Measurements from ENCODE around the gene NR2E1. TPM values are rescaled to one million over a fixed set of nuclear protein-coding genes. Genes with fewer than 3 reads are reported as not detected.

NR2E1 gene
- total and polyA plus RNA-seq, 7 donors, result not detected

GRCh38 chr6:108180776-108181175 lies 15.0 kb downstream of the NR2E1 start:
- no peak for DNase-seq
- Histone ChIP-seq H3K4me3 (no peak overlapping the region), H3K4me1 (peaks cover 0 to 8% (median 8%) of the 10 kb centered on the region in 4 donors), H3K27me3 (peaks cover 13 to 57% (median 26%) of the 10 kb centered on the region in 3 donors), H3K36me3 (no peaks in the 10 kb centered on the region), H3K27ac (no peak overlapping the region), H3K9me3 (no peaks in the 10 kb centered on the region)
- TF ChIP-seq POLR2A (IDR thresholded peaks at IDR 0.05), result no peak
- no peak for TF ChIP-seq CTCF (IDR thresholded peaks at IDR 0.05)
- TF ChIP-seq EP300 (IDR thresholded peaks at IDR 0.05), result no peak
- no peak for TF ChIP-seq POLR2AphosphoS5 (IDR thresholded peaks at IDR 0.05)
- 60 to 68% methylated on average over 6 of the region's 6 CpGs for WGBS, 2 donors
- intact Hi-C loops (cut with DNase I), result no loop called here

- DNase-seq, result no peak
- Histone ChIP-seq H3K36me3 (no peaks in the 10 kb centered on the region), H3K9me3 (no peaks in the 10 kb centered on the region), H3K27ac (no peak overlapping the region), H3K4me1 (no peaks in the 10 kb centered on the region), H3K4me3 (no peak overlapping the region), H3K27me3 (peaks cover 0 to 6% (median 0%) of the 10 kb centered on the region in 3 donors)
- intact Hi-C loops (cut with DNase I), result no loop called here
- no peak for TF ChIP-seq POLR2A (IDR thresholded peaks at IDR 0.05)
- no peak for TF ChIP-seq EP300 (IDR thresholded peaks at IDR 0.05)
- TF ChIP-seq CTCF (IDR thresholded peaks at IDR 0.05), result no peak
- no peak for TF ChIP-seq POLR2AphosphoS5 (IDR thresholded peaks at IDR 0.05)
- 19 to 72% methylated on average over 2 of the region's 2 CpGs for WGBS, 2 donors
These were observed 20.4 kb downstream of the NR2E1 start for GRCh38 chr6:108186226-108186625.

GRCh38 chr6:108187519-108187918 lies 21.7 kb downstream of the NR2E1 start:
- H3K4me3 ChIP-seq, result no peak overlapping the region
- H3K36me3 ChIP-seq, result no peaks in the 10 kb centered on the region
- no peaks in the 10 kb centered on the region for H3K9me3 ChIP-seq
- WGBS, 2 donors, result 92 to 95% methylated on average over 9 of the region's 9 CpGs
- intact Hi-C loops (cut with DNase I), result no loop called here
- H3K4me1 ChIP-seq, result no peaks in the 10 kb centered on the region
- DNase-seq, result no peak
- TF ChIP-seq EP300 (IDR thresholded peaks at IDR 0.05), result no peak
- H3K27me3 ChIP-seq, result no peaks in the 10 kb centered on the region
- H3K27ac ChIP-seq, result no peak overlapping the region

GRCh38 chr6:108193131-108193530 lies 27.3 kb downstream of the NR2E1 start:
- Histone ChIP-seq H3K27ac (no peak overlapping the region), H3K36me3 (no peaks in the 10 kb centered on the region), H3K4me1 (no peaks in the 10 kb centered on the region), H3K4me3 (no peak overlapping the region), H3K9me3 (no peaks in the 10 kb centered on the region), H3K27me3 (no peaks in the 10 kb centered on the region)
- intact Hi-C loops (cut with DNase I), result no loop called here
- WGBS, 2 donors, result 84 to 89% methylated on average over 1 of the region's 1 CpG
- no peak for DNase-seq
- TF ChIP-seq EP300 (IDR thresholded peaks at IDR 0.05) (no peak), POLR2A (IDR thresholded peaks at IDR 0.05) (no peak), CTCF (IDR thresholded peaks at IDR 0.05) (no peak), POLR2AphosphoS5 (IDR thresholded peaks at IDR 0.05) (no peak)

- Histone ChIP-seq H3K4me3 (no peak overlapping the region), H3K27ac (no peak overlapping the region), H3K9me3 (no peaks in the 10 kb centered on the region), H3K4me1 (no peaks in the 10 kb centered on the region), H3K27me3 (no peaks in the 10 kb centered on the region), H3K36me3 (no peaks in the 10 kb centered on the region)
- no peak for TF ChIP-seq EP300 (IDR thresholded peaks at IDR 0.05)
- no peak for TF ChIP-seq POLR2A (IDR thresholded peaks at IDR 0.05)
- no peak for TF ChIP-seq POLR2AphosphoS5 (IDR thresholded peaks at IDR 0.05)
- TF ChIP-seq CTCF (IDR thresholded peaks at IDR 0.05), result no peak
- intact Hi-C loops (cut with DNase I), result no loop called here
- 84% methylated on average over 1 of the region's 1 CpG for WGBS, 2 donors
- DNase-seq, result no peak
These were observed 28.0 kb downstream of the NR2E1 start for GRCh38 chr6:108193835-108194234.
